ENCODE results near the gene LELP1. TPM values are rescaled to one million over a fixed set of nuclear protein-coding genes. Genes with fewer than 3 reads are reported as not detected.

Gene LELP1
- total and polyA plus RNA-seq, 2 of the 8 experiments (the other 6 are each of a cell fraction or from before 2014, with no cell fraction given) = not detected

- no peak for TF ChIP-seq ATF3 (IDR thresholded peaks at IDR 0.05; ENCODE audit: insufficient read depth, low read depth, low read length)
- TF ChIP-seq, protein P1, sequence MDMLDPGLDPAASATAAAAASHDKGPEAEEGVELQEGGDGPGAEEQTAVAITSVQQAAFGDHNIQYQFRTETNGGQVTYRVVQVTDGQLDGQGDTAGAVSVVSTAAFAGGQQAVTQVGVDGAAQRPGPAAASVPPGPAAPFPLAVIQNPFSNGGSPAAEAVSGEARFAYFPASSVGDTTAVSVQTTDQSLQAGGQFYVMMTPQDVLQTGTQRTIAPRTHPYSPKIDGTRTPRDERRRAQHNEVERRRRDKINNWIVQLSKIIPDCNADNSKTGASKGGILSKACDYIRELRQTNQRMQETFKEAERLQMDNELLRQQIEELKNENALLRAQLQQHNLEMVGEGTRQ (IDR thresholded peaks at IDR 0.05; ENCODE audit: low read length) = no peak
- TF ChIP-seq BRCA1 (IDR thresholded peaks at IDR 0.05; ENCODE audit: low read depth, low read length) = no peak
- TF ChIP-seq GABPA (IDR thresholded peaks at IDR 0.05; ENCODE audit: borderline replicate concordance, insufficient read depth, low read length) = no peak
- no peak for TF ChIP-seq MAX (IDR thresholded peaks at IDR 0.05)
Observed at GRCh38 chr1:153194331-153195050, 8.7 kb upstream of the LELP1 start (continued).

All from H1 (cell line).